ENCODE data around the gene RAB43.

Gene RAB43

DNA sequence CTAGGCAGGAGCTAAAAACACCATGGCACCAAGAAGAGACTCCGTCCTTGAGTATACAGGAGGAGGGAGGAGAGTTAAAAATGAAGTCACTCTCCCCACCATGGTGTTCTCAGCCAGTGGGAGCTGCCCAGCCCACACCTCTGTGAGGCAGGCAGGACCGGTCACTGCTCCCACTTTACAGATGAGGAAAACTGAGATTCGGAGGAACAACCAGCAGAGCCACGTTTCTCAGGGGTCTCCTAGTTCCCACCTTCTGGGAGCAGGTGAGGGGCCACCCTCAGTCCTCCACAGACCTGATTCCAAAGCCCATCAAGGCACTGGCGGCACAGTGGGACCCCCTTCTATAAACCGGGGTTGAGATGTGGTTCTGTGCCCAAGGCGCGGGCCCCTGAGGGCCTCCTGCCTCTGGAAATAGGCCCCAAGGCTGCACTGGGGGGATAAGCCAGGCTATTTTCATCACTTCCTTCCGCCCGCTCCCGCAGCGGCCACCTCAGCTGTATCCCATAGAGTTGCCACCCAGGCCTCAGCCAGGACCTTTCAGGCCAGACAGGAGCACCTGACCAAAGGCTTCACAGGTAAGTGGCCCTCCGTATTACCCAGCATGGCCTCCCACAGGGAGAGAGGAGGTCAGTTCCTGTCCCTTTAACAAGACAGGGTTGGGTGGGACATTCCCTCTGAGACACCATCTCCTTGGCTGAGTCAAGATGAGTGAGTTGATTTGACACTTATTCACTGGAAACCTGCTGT is 61.2 kb downstream of the RAB43 start, which contains the start of gene GP9:
GP9 (plus strand) TSS at position 504 of the 747 bp plus-strand sequence. CDS start 961 bp downstream, outside the sequence.
- DNase-seq = no peak

DNA sequence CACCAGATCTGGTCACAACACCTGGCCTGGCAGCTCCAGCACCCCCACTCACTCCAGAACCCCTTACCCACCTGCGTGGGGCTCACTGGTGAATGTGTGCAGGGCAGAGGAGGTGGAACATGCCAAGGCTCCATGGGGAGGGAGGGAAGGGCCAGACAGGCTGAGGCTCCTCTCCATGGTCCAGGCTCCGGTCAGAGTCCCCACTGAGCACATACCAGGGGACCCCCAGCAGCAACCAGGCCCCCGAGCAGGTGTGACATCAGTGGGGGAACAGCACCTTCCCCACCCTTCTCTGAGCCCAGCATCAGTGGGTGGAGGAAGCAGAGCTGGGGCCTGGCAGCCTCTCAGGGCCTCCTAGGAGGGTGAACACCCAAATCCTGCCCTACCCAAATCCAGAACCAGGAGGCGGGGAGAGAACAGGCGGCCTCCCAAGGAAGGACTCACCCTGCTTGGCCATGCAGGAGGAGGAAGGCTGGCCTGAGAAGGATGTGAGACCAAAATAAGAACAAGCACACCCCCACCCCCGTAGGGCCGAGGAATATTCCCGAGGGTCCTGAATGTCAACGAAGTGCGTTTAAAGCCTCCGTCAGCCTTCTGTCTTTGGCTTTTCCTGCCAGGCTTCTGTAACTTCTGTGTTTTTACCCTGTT is 62.2 kb downstream of the RAB43 start:
- DNase-seq = no peak

DNA sequence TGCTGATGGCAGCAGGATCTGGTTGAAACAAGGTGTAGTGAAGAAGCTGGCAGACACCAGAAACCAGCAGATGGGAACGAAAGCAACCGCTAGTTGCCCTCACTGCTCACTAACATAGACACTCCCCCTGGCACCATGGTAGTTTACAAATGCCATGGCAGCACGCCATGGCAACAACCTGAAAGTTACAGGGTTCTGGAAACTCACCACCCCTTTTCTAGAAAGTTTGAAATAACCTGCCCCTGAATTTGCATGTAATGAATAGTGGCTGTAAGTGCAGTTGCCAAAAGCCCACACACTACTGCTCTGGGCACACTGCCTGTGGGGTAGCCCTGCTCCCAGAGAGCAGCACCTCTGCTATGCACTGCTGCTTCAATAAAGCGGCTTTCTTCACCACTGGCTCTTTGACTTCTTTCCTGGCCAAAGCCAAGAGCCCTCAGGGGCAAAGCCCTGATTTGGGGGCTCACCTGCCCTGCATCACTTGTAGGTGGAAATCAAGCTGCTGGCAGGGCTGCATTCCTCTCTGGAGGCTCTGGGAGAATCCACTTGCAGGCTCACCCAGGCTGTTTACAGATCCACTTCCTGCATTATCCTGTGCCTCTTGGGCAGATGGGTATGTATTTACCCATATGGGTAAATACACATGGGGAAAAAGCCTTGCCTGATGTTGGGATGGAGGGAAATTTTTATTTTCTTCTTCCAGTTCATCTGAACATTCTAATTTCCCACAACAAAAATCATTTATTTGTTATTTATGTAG is 63.0 kb downstream of the RAB43 start:
- peak; percentile 61 for DNase-seq

DNA sequence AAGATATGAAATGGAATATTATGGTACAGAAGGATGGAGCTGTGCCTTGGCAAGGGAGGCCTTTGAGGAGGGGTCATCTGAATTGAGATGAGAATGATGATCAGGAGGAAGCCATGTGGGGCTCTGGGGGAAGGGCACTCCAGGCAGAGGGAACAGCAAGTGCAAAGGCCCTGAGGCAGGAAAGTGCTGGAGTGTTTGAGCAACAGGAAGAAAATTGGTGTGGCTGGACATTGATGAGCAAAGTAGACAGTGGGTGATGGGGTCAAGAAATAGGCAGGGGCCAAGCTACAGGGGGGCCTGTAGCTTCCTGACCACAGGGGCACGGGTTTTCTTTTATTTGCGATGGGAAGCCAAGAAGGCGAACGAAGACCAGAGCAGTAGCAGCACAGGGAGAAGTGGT is 64.4 kb downstream of the RAB43 start:
- DNase-seq = no peak

DNA sequence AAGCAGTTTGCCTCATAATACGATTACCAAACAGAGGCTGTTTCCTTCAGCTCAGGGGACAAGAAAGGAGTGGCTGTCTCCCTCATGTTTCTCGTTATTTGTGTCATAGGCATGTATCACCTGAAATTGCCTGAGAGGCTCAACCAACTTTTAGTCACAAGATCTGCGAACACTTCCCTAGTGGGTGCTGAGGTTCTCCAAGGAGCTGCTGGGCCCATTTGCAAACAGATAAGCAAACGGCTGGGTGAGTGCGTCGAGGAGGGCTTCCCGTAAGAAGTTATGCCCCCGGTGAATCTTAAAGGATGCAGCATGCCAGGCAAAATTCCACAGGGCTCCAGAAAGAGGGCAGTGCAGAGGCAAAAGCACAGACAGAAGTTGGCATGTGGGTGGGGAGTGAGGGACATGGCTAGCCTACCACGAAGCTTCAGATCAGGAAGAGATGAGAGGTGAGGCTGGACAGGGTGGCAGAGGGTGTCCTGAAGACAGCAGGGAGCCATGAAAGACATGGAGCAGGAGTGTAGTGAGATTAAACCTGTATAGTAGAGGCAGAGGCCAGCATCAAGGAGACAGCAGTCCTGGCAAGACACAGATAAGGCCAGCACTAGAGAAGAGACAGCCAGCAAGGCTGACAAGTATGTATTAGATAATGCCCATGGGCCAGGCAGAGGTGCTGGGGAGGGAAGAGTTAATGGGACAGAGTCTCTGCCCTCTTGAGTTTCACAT is 65.0 kb downstream of the RAB43 start:
- DNase-seq = no peak

DNA sequence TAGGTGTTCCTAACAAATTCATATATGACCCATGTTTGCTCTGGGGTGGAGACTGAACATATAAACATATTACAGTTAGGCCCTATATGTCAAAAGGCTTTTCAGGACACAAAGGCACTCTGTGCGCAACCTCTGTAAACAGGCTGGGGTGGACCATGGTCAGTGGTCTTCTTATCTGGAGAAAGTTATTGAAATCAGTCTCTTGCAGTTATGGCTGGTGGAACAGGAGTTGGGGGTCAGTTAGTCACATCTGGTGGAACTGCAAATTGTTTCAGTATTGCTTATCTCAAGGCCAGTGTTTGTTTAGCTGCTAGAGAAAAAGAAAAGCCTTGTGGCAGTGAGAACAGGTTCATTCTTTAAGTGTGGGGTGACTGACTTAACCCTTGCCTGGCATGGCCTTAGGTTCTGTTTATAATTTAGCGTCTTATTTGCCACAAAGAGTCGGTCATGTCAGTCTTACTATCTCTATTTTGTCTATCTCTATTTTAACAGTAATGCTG is 66.9 kb downstream of the RAB43 start:
- DNase-seq = peak; percentile 27

DNA sequence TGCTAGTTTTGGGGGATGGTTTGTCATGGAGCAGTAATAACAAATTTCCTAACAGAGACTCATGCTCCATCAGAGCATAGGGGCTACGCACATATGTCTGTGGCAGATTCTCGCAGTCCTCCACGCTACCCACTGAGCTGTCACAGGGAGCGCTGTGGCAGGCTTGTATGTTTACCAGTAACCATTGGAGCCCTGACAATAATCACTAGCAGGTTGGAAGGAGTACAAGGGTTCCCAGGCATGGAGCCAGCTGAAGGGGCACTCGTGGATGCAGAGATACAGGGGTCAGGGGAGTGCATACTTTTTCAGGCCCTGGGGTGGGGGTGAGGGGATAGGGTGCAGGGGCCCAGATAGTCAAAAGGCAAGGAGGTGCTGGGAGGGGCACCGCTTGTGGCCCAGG is 68.9 kb downstream of the RAB43 start:
- peak; percentile 87 for DNase-seq

DNA sequence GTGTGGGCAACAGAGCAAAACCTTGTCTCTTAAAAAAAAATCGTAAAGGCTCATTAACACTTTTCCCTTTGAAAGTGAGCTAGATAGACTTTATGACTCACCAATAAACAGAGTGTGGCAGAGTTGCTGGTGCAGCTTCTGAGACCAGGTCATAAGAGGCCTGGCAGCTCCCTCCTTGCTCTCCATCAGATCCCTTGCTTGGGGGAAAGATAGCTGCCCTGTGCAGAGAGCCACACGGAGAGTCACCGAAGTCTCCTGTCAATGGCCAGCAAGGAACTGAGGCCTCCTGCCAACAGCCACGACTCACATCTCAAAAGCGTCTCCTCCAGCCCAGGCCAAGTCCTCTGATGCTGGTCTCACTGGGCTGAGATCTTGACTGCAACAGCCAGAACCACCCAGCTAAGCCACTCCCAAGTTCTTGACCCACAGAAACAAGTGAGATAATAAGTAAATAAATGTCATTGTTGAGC is 69.7 kb downstream of the RAB43 start:
- DNase-seq = peak; percentile 20

DNA sequence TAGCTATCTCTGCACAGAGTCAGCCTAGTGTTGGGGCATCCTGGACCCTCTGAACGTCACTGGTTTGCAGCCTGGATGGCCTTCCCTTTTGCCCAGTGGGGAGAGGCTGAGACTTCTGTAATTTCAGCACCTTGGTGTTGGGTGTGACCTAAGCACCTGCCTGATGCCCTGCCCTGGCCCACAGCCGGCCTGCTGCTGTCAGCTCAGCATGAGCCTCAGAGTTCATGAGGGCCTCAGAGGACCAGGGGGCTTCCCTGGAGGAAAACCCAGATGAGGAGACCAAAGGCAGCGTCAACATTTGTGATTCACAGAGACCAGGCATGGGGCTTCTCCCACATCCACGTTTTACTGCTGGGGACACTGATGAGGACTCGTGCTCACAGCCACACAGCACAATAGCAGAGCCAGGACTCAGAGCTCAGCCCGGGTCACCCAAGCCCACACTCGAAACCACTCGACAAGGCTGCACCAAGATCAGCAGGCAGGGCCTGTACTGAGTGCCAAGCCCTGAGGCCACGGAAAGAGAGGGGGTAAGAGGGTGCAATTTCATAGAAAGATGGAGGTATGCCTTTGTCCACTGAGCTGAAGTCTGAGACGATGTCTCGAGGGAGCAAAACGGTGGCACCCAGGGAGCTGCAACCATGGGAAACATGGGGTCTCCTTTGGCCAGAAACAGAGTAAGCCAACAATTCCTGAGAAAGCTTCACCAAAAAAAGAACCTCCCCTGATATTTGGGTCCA is 70.9 kb downstream of the RAB43 start:
- DNase-seq = no peak

DNA sequence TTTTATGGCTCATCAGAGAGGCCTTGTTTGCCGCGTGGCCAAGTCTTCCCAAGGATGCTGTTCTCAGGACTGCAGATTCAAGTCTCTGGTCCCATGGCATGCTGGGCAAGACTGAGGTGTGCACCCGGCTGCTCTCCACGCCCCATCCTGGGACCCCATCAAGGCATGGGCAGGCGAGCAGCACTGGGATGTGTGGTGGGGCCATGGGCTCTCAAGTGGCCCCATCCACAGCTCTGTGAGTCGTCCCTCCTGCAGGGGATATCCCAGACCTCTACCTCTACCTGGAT is 74.1 kb downstream of the RAB43 start:
- no peak for DNase-seq

DNA sequence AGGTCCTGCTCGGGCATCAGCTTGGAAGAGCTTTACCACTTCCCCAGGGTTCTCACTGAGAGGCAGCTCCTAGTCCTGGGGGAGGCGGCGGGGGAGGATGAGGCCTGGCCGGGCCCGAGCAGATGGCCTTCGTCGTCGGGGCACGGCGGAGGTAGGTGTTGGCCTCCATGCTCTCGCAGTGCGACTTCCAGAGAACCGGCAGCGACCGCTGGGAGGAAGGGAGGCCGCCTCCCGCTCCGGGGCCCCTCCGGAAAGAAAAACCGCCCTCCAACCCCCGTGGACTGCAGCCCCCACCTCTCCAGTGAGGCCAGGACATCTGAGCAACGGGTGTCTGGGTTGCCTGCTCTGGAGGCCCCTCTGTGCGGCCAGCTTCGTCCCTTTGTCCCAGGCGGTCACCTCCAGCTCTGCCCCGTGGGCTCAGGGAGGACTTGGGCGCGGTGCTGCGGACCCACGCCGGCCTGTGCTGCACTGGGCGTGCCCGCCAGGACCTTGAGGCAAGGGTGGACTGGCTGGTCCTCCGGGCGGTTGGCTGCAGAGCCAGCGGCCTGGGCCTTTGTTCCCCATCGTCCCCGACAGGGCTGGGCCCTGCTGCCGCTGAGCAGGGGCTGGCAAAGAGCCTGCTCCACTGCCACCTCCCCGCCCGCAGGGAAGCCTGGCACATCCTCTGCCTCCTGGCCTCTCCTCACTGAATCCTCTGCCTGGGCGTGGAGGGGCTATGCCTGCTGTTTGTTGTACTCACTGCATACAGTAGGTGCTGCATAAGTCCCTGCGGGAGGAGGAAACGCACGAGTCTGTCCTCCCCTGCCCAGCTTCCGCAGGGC is 74.7 kb downstream of the RAB43 start:
- no peak for DNase-seq

DNA sequence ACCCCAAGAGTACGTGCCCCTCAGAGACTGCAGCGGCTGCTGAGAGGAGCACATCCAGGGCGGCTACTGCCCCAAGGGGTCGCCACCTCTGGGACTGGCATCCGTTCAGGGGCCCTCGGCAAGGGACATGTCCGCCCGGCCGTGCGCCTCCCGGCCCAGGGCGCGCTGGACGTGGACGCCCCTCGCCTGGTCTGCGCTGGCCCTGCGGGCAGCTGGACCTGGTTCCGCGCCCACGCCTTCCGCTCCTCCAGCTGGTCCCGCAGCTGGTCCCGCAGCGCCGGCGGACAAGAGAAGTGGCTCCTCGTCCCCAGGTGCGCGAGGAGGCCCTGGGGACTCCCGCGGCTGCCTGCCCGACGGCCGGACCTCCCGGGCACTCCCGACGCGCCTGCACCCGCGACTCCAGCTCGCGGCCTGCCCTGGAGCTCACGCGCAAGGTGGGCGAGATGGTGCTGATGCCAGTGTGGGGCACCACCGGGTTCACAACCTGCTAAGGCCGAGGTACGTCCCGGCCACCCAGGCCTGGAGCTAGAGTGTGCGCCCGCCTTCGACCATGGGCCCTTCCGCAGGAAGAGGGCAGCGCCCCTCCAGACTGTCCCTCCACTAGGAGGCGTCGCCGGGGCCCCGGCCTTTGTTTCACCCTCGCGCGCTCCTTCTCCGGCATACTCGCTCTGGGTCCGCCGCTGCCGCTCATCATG is 75.4 kb downstream of the RAB43 start:
- DNase-seq = no peak

DNA sequence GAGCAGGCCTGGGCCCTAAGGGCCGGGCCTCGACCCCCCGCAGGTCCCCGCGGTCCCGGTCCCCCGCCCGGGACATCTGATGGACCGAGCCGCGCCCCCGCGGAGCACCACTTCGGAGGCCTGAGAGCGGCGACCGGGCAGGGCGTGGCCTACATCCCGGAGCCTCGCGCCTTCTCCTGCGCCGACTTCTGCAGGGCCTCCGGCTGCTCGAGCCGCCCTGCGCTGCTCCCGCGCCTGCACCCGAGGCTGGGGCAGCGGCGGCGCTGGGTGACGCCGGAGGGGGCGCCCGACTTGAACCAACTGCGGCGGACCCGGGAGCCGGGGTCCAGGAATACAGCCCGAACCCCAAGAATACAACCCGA is 75.9 kb downstream of the RAB43 start:
- DNase-seq = no peak

DNA sequence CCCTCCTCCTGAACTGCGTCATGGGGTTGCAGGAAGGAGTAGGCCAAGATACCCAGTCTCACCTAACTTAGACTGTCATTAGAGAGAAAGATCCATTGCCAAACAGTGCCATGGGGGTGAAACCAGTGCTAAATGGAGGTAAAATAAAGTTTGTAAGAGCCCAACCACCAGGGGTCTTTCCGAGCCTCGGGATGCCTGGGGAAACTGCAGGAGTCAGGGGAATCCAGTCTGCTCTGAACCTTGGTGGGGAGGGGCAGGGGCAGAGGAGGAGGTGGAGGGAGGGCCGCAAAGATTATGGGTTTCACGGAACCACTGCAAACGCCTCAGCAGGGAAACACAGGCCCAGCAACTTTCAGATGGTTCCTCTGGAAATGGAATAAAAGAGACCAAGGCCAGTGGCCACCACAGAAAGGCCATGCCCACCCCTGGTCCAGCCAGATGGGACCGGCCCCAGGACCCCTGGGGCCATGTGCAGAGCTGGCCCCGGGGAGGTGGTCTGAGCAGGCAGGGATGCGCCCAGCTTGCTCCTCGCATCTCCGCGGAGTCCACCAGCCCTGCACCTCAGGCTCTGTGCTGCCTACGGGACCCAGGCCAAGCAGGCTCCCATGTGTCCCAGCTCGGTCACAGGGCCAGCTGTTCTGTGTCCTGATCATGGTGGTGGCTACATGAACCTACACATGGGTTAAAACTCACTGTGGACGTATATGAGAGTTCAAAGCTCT is 80.9 kb downstream of the RAB43 start:
- no peak for DNase-seq

DNA sequence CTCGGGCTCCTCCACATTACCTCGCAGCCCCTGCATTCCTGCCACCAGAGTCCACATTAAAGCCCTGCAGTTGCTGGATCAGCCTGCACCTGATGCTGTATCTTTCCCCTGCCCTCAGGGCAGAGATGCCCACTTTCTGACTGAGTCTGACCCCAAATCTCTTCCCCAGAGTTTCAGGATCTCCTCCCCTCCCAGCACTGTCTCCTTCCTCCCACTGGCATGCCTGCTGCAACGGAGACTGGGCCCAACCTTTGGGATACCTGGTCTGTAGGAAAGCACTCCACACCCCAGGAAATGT is 81.6 kb downstream of the RAB43 start:
- no peak for DNase-seq

DNA sequence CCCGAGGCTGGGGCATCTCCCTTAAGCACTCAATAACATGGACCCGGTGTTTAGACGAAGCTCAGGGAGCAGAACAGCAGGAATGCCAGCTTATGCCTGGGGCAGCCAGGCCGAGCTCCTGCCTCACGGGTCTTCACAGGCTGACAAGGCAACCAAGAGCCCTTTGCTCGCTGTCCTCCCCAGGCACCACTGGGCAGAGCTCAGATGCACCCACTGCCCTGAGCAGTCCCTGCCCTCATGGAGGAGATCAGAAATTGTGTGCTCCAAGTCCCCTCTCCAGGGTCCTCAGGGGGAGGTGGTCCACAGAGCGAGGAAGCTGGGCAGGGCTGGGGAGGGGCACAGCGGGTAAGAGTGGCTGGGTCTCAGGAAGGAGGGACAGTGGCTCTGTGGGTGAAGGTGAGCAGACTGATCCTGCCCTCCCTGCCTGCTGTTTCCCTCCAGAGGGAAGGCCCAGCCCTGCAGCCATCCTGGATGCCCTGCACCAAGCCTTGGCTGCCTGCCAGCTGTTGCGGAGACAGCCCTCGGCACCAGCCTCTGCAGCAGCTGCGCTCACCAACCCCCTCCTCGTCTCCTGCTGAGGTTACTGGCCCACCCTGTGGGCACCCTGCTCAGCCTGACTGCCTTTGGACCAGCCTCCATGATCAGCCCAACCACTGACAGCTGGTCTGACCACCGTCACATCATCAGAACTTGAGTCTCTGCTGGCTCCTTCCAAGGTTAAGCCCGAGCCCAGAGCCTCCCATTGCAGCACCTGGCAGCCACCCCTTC is 82.1 kb downstream of the RAB43 start:
- peak; percentile 84 for DNase-seq

DNA sequence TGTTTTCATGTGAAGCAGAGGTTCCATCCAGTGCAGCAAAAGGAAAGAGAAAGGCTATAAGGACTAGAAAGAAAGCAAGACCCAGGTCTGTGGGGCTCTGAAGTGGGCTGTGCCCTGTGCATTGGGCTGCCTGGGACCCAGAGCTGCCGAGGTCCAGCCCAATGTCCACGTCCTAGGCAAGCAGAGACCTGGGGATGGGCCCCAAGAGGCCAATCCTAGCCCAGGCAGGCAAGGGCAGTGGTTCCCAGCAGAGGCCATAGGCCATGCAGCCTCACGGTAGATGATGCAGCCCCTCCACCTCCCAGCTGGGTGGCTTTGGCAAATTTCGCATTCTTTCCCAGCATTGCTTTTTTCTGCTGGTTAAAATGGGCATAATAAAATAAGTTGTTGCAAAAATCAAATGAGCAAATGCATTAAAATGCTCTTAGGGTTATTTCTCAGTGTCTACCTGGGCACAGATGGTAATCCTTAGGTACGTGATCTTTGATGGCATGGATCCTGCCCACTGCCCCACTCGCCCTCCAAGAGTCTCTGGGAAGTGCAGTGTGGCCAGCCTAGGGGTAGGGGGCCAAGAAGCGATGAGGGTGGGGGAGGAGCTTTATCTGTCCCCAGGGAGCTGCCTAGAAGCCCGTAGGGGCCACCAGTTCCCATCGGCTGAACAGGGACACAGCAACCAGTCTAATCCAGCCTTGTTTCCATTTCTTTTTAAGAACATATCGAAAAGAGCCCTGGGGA is 83.3 kb downstream of the RAB43 start:
- no peak for DNase-seq

Data from NCI-H1092 treated with DMSO at 0.1 percent for 48 hours (cell line).